Skeletal muscle tissue (tissue), 4 donors: ENCODE results near the gene HCFC1. TPM values are rescaled to one million over a fixed set of nuclear protein-coding genes. Genes with fewer than 3 reads are reported as not detected.

ENCODE experiments used
- H3K27ac ChIP-seq: one replicate; pipeline ENCODE4 v1.7.0; 2013; ENCODE audit warnings: mild to moderate bottlenecking, low read depth, low read length, inconsistent platforms
- H3K27me3 ChIP-seq, 3 donors: one replicate each; pipeline ENCODE4 v1.7.0; 2013; ENCODE audit warnings: low read length in 3 of 3; ENCODE audit not compliant: control insufficient read depth in 3 of 3, insufficient read depth in 3 of 3
- H3K36me3 ChIP-seq, 3 donors: one replicate each; pipeline ENCODE4 v1.7.0; 2013; ENCODE audit warnings: low read length in 3 of 3; ENCODE audit not compliant: control insufficient read depth in 3 of 3, insufficient read depth in 3 of 3
- H3K4me1 ChIP-seq, 3 donors: one replicate each; pipeline ENCODE4 v1.7.0; 2013; ENCODE audit warnings: low read length in 3 of 3, mild to moderate bottlenecking in 3 of 3; ENCODE audit not compliant: control insufficient read depth in 3 of 3, insufficient read depth in 3 of 3
- H3K4me3 ChIP-seq, 3 donors: one replicate each; pipeline ENCODE4 v1.7.0; 2013; ENCODE audit warnings: low read length in 3 of 3
- H3K9ac ChIP-seq, 3 donors: one replicate each; pipeline ENCODE4 v1.7.0; 2013; ENCODE audit warnings: low read length in 3 of 3, mild to moderate bottlenecking in 3 of 3, moderate library complexity in 2 of 3, low read depth in 1 of 3
- H3K9me3 ChIP-seq, 3 donors: one replicate each; pipeline ENCODE4 v1.7.0; 2013; ENCODE audit warnings: low read length in 3 of 3; ENCODE audit not compliant: control insufficient read depth in 3 of 3
- total RNA-seq: library from RNA; depleted of rRNA; stranded (reverse); fragments of >200 nt; gene quantifications from one replicate; pipeline ENCODE4 v1.2.3, GENCODE V29; 2014
- donor health status: Osteomylitis.

The HCFC1 gene
- total RNA-seq, 1 donor from 2014 or later, result 9.4 TPM

GRCh38 chrX:154015581-154016264, 44.1 kb upstream of the HCFC1 start:
- Histone ChIP-seq H3K36me3 (peaks cover 3 to 6% (median 5%) of the 10 kb centered on the region in 3 donors), H3K4me1 (peaks cover 13 to 23% (median 15%) of the 10 kb centered on the region in 3 donors), H3K27me3 (no peaks in the 10 kb centered on the region), H3K9ac (no peak overlapping the region), H3K9me3 (no peaks in the 10 kb centered on the region), H3K4me3 (no peak overlapping the region), H3K27ac (no peak overlapping the region)

GRCh38 chrX:154014429-154015380, 43.1 kb upstream of the HCFC1 start:
- H3K27ac ChIP-seq, result no peak overlapping the region
- H3K36me3 ChIP-seq, result peaks cover 3 to 6% (median 6%) of the 10 kb centered on the region in 3 donors
- no peak overlapping the region for H3K4me3 ChIP-seq
- no peaks in the 10 kb centered on the region for H3K27me3 ChIP-seq
- H3K9me3 ChIP-seq, result no peaks in the 10 kb centered on the region
- no peak overlapping the region for H3K9ac ChIP-seq
- H3K4me1 ChIP-seq, result peaks cover 12 to 17% (median 12%) of the 10 kb centered on the region in 3 donors

DNA sequence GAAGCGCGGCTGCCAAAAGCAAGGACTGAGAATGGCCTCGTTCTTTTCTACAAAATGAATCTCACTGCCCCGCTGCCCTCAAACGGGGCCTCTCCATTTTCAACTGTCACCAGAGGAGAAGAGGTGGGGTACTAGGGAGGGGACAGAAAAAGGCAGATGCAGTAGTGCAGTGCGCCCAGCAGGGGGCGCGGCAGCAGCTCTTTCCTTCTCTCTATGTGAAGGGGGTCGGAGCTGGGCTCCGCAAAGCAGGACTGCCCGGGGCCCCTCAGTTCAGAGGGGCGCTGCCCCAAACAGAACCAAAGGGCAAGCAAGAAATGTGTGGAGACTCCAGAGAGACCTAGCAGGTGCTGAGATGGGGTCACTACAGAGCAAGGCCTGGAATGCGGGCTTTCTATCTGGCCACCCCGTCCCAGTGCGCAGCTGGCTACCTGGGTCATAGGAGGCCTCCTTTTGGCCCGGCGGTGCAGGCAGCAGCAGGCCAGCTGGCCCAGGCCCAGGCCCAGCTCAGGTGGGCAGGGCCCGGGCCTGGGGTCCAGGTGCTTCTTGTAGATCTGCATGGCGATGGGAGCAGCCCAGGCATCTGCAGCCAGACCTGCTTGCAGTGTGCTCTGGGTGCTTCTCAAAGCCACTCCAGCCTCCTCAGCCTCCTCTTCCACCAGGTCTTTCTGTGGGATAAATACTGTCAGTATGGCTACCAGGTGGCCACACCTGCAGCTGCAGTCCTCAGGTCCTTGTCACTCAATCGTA, 42.2 kb upstream of the HCFC1 start:
- Histone ChIP-seq H3K27me3 (no peaks in the 10 kb centered on the region), H3K36me3 (peaks cover 3 to 6% (median 6%) of the 10 kb centered on the region in 3 donors), H3K27ac (no peak overlapping the region)

DNA sequence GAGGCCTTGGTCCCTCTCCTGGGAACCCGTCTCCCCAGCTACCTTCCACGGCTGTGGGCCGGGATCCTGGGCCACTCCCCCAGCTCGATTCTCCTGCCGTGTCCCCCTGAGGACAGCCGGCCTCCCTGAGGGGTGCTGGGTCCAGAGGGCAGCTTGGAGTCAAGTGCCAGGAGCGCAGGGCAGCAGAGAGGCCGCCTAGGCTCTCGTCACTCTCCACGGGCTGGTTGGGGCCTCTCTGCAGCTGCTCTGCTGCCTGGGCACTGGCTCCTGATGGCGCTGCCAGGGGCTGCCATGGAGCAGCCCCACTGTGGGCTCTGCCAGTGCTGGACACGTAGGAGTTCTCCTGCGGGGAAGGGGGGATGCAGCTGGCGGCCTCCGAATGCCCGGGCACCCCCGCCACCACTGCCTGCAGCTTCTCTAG, 41.4 kb upstream of the HCFC1 start:
- no peak overlapping the region for H3K4me3 ChIP-seq
- peaks cover 3 to 7% (median 5%) of the 10 kb centered on the region in 3 donors for H3K4me1 ChIP-seq
- H3K27me3 ChIP-seq, result no peaks in the 10 kb centered on the region
- H3K9me3 ChIP-seq, result no peaks in the 10 kb centered on the region
- no peak overlapping the region for H3K9ac ChIP-seq
- peaks cover 3 to 6% (median 6%) of the 10 kb centered on the region in 3 donors for H3K36me3 ChIP-seq
- no peak overlapping the region for H3K27ac ChIP-seq

More for the DNA sequence above, 42.2 kb upstream of the HCFC1 start:
- Histone ChIP-seq H3K9me3 (no peaks in the 10 kb centered on the region), H3K4me1 (peaks cover 9 to 14% (median 10%) of the 10 kb centered on the region in 3 donors), H3K4me3 (no peak overlapping the region), H3K9ac (no peak overlapping the region)

GRCh38 chrX:154012336-154012991, 40.8 kb upstream of the HCFC1 start:
- Histone ChIP-seq H3K27me3 (no peaks in the 10 kb centered on the region), H3K27ac (no peak overlapping the region), H3K36me3 (peaks cover 3 to 6% (median 6%) of the 10 kb centered on the region in 3 donors), H3K4me3 (no peak overlapping the region), H3K9ac (no peak overlapping the region), H3K4me1 (peaks cover 3 to 5% (median 4%) of the 10 kb centered on the region in 3 donors), H3K9me3 (no peaks in the 10 kb centered on the region)

- Histone ChIP-seq H3K36me3 (peaks cover 3 to 6% (median 6%) of the 10 kb centered on the region in 3 donors), H3K4me3 (no peak overlapping the region), H3K9ac (no peak overlapping the region), H3K4me1 (peaks cover 3 to 5% (median 4%) of the 10 kb centered on the region in 3 donors), H3K9me3 (no peaks in the 10 kb centered on the region), H3K27me3 (no peaks in the 10 kb centered on the region), H3K27ac (no peak overlapping the region)
Observed at GRCh38 chrX:154011376-154012335, 40.0 kb upstream of the HCFC1 start.

DNA sequence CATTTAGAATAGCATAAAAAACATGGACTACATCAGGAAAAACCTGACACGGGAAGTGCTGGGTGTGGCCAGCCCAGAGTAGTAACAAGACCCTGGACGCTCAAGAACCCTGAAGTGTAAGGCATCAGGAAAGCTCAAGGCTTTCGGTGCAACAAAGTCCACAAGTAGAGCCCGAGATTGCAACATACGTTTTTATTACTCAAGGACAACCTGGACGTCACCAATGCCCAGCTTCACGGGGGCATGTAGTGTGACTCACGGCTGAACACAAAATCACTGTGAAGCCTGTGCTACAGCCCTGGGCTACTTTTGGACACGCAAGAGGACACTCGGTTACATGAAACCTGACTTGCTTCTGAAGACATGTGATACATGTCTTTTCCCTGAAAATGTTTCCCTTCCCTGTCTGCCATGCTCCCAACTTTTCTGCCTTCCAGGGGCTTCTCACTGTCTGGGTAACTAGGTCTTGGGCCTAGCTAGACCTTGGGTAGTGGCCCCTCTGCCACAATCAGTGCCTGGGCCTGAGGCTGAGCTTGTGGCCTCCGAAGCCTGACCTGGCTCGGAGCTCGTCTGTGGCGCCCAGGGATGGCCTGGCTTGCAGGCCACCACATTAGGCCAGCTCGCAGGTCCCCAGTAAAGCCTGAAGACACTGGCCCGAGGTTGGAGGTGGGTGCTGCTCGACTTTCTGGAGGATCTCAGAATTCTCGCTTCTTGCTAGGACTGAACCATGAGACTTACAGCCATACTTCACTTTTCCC, 38.9 kb upstream of the HCFC1 start:
- H3K27ac ChIP-seq, result no peak overlapping the region
- no peaks in the 10 kb centered on the region for H3K27me3 ChIP-seq
- H3K4me1 ChIP-seq, result peaks cover 3 to 5% (median 4%) of the 10 kb centered on the region in 3 donors
- H3K9ac ChIP-seq, result no peak overlapping the region
- no peak overlapping the region for H3K4me3 ChIP-seq
- H3K36me3 ChIP-seq, result peaks cover 0 to 2% (median 0%) of the 10 kb centered on the region in 3 donors
- no peaks in the 10 kb centered on the region for H3K9me3 ChIP-seq

DNA sequence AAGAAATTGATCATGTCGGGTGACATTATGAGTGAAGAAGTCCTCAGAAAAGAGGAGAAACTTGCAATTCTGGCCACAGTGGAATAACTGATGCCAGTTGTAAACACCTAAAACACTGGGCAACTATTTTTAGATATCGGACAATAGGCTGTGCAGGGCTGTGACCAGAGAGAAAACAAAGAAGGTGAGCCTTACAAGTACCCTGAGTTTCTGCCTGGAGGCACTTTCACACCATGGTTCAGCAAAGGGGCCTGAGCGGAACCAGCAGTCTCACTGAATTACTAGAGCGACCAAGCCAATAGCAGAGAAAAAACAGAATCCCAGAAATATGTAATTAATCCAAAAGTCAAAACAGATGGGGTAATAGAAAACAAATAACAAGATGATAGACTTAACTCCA, 36.9 kb upstream of the HCFC1 start:
- Histone ChIP-seq H3K4me3 (no peak overlapping the region), H3K9ac (no peak overlapping the region), H3K9me3 (no peaks in the 10 kb centered on the region), H3K27ac (no peak overlapping the region), H3K4me1 (peaks cover 3 to 4% (median 3%) of the 10 kb centered on the region in 3 donors), H3K27me3 (peaks cover 0 to 5% (median 0%) of the 10 kb centered on the region in 3 donors), H3K36me3 (peaks cover 0 to 2% (median 0%) of the 10 kb centered on the region in 3 donors)
